PFSK-1 (cell line): Measurements from ENCODE around the gene SLC17A8.

Experiments used
- FOXP2 ChIP-seq: optimal IDR thresholded peaks from 2 replicates; pipeline ENCODE3; 2011; ENCODE audit warnings: borderline replicate concordance, control low read depth, inconsistent platforms; ENCODE audit not compliant: insufficient read depth; ENCODE audit errors: extremely low read length, extremely low read depth
- POLR2AphosphoS5 ChIP-seq: IDR thresholded peaks from 2 replicates; pipeline ENCODE4 v1.6.1; 2012; ENCODE audit warnings: low read depth, mild to moderate bottlenecking, control low read depth, low read length, moderate library complexity
- REST ChIP-seq, 2 experiments: IDR thresholded peaks; 2 replicates each; pipeline versions ENCODE4 v1.6.1 to v1.8.0; 2011 to 2012; ENCODE audit warnings: low read depth in 2 of 2, low read length in 2 of 2, control low read depth in 1 of 2, inconsistent platforms in 1 of 2, mild to moderate bottlenecking in 1 of 2, moderate library complexity in 1 of 2; ENCODE audit not compliant: insufficient read depth in 1 of 2
- SIN3A ChIP-seq: IDR thresholded peaks from 2 replicates; pipeline ENCODE4 v1.6.1; 2012; ENCODE audit warnings: mild to moderate bottlenecking, low read length, moderate library complexity, borderline replicate concordance; ENCODE audit not compliant: insufficient read depth
- TAF1 ChIP-seq: IDR thresholded peaks from 2 replicates; pipeline ENCODE4 v1.6.1; 2012; ENCODE audit warnings: low read length, control low read depth, borderline replicate concordance; ENCODE audit not compliant: insufficient read depth

The SLC17A8 gene

GRCh38 chr12:100413001-100413400, 56.1 kb downstream of the SLC17A8 start:
- TF ChIP-seq SIN3A (no peak), TAF1 (no peak), FOXP2 (no peak), REST (IDR thresholded peaks at IDR 0.05; ENCODE audit: insufficient read depth in 1 of 2, low read depth in 2 of 2, low read length in 2 of 2) (no peak), POLR2AphosphoS5 (no peak)

- TF ChIP-seq SIN3A (no peak), REST (IDR thresholded peaks at IDR 0.05; ENCODE audit: insufficient read depth in 1 of 2, low read depth in 2 of 2, low read length in 2 of 2) (no peak), FOXP2 (no peak), TAF1 (no peak)
Observed at GRCh38 chr12:100414739-100415138, 57.9 kb downstream of the SLC17A8 start.

DNA sequence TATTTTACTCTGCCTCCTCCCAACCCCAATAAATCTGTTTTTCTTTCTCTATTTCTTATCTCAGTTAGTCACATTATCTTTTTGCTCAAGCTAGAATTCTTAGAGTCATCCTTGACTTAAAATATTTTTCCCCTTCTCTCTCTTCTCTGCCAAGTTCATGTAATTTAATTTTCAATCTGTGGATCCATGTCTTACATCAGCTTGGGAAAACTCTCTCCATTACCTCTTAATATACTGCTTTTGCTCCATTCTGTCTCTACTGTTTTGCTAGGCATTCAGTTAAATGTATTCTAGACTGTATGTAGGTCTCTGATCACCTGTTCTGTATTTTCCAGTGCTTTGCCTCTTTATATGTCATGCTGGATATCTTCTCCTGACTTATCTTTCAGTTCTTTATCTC, 65.8 kb downstream of the SLC17A8 start:
- no peak for TF ChIP-seq REST (IDR thresholded peaks at IDR 0.05; ENCODE audit: insufficient read depth in 1 of 2, low read depth in 2 of 2, low read length in 2 of 2)
- no peak for TF ChIP-seq TAF1
- no peak for TF ChIP-seq SIN3A
- no peak for TF ChIP-seq FOXP2
- no peak for TF ChIP-seq POLR2AphosphoS5

- TF ChIP-seq TAF1 = no peak
- TF ChIP-seq FOXP2 = no peak
- TF ChIP-seq SIN3A = no peak
- TF ChIP-seq POLR2AphosphoS5 = no peak
- TF ChIP-seq REST (IDR thresholded peaks at IDR 0.05; ENCODE audit: insufficient read depth in 1 of 2, low read depth in 2 of 2, low read length in 2 of 2) = no peak
Observed at GRCh38 chr12:100426145-100426544, 69.3 kb downstream of the SLC17A8 start.

- no peak for TF ChIP-seq TAF1
- TF ChIP-seq SIN3A = no peak
- no peak for TF ChIP-seq REST (IDR thresholded peaks at IDR 0.05; ENCODE audit: insufficient read depth in 1 of 2, low read depth in 2 of 2, low read length in 2 of 2)
- TF ChIP-seq POLR2AphosphoS5 = no peak
- TF ChIP-seq FOXP2 = no peak
Observed at GRCh38 chr12:100427078-100427477, 70.2 kb downstream of the SLC17A8 start.
